HG03139 (cell line): Measurements from ENCODE around the gene MORF4L1.
"Not testable (repeated sequence)": the region's sequence is repeated elsewhere in the genome, so short reads cannot be mapped to it uniquely, and the experiment has no call there.

ENCODE experiments used
- ATAC-seq: cut with Tn5 transposase; IDR thresholded peaks from one replicate; pipeline ENCODE4 v1.9.1; 2021; ENCODE audit not compliant: unreplicated experiment

Gene MORF4L1

GRCh38 chr15:78923480-78924360, 51.0 kb downstream of the MORF4L1 start:
- no peak for ATAC-seq

DNA sequence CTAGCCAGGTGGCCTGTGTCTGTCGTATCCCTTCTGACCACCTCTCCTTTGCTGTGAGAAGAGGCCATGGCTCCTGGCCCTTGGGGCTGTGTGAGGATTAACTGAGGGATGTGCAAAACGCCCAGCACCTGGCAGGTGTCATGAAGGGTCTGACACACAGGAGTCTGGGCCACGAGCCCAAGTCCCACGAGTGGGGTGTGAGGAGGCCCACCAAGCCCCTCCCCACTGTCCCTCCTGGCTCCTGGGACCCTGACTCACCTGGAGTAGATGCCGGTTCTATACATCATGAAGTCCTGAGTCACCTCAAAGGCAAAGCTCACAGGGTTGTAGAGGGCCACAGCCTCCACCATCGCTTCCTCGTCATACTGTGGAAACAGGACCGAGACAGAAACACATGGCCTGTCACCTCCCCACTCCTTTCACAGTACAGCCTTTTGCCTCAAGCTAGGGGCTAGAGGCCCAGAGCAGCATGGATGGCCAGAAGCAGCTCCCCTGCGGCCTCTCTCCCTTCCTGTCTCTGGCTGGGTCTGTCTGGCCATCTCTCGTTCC, 52.5 kb downstream of the MORF4L1 start:
- no peak for ATAC-seq

DNA sequence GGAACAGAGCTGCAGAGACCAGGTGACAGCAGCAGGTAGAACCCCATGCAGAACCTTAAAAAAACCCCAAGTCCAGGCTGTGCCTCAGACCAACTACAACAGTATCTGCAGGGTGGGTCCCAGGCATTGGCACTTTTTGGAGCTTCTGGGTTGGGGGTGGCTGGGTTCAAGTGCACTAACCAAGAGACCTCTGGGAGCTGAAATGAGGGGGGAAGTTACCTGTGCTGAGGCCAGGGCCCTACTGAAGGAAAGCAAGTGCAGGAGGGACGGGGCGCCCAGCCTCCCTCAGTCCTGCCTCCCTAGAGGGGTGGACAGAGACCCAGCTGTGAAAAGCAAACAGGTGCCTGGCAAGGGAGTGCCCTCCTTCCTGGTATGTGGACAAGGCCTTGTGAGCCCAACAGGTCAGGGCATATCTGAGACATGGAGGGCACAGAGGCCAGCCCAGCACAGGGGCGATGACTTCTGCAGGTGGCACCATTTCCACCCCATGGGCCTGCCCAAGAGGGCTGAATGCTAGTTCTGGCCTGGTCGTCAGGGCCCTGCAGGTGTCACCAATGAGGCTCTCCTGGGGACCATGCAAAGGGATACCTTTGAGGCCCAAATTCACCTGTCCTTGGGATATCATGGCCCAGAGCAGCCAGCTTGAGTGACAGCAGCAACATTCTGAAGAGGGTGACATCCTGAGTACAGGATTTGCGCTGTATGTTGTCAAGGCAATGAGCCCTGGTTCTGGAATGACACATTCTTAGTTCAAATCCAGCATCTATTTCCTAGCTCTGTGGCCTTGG, 53.5 kb downstream of the MORF4L1 start:
- ATAC-seq, result no peak

- no peak for ATAC-seq
Observed at GRCh38 chr15:78927077-78927790, 54.5 kb downstream of the MORF4L1 start.

- ATAC-seq, result not testable (repeated sequence)
Observed at GRCh38 chr15:78928176-78928575, 55.5 kb downstream of the MORF4L1 start.

- ATAC-seq, result no peak
Observed at GRCh38 chr15:78928616-78929093, 56.0 kb downstream of the MORF4L1 start.

DNA sequence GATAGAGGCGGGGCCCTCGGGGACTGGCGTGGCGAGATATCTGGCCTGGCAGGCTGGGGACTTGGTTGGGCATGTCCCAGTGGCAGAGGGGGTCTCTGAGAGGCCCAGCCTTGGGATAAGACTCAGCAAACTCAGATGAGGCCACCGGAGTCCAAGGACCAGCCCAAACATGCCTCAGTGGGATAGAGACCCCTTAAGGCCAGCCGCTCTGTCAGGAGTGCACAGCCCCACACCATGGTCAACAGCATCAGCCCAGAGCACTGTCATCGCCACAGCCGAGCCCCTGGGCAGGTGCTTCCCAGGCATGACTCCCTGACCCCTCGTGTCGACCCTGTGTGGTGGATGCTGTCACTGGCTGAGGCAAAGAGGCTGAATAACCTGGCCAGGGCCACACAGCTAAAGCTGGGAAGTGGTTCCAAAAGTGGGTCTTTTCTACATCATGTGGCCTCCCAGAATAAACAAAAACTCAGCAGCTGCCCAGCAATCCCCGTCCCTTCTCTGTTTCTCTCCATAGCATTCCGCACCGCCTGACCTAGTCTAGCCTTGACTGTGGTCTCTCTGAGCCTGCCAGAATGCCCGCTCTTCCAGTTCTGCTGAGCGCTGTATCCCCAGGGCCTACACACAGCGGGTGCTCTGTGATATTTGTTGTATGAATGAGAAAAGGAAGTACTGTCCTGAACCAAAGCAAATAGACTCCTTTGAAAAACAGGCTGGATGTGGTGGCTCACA, 57.0 kb downstream of the MORF4L1 start:
- ATAC-seq, result no peak

- ATAC-seq, result no peak
Observed at GRCh38 chr15:78930577-78931388, 58.1 kb downstream of the MORF4L1 start.

DNA sequence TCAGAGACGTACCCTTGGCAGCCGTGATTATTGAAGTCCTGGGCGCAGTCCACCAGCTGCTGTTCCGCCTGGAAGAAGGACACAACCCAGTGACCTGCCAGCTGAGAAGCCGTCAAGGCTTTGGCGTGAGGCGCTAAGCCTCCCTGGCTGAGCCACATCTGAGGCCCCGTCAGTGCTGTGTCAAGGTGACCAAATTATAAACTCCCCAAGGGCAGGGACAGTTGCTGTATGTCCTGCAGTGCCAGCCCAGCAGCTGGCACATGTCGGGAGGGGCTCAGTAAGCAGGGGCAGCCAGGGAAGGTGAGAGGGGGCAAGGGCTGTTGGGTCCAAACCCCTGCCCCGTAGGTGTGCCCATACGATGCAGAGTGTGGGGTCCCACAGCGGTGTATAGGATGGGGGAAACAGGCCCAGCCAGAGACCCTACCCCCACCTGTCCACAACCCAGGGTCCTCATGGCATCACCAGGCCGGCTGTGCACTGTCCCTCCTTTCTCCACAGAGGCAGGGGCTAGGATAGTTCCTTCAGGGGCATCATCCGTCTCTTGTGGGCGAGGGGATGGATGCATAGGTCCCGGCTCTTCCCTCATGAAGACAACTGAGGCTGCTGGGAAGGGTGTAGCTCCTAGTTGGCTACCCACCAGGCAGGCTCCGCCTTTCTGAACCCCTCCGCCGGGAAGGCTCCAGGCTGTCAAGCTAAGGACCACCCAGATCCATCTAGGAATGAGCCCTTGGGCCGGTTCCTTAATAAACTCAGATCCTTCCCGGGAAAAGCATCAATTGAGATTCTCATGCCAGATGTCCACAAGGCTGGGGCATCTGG, 59.0 kb downstream of the MORF4L1 start:
- ATAC-seq, result no peak

DNA sequence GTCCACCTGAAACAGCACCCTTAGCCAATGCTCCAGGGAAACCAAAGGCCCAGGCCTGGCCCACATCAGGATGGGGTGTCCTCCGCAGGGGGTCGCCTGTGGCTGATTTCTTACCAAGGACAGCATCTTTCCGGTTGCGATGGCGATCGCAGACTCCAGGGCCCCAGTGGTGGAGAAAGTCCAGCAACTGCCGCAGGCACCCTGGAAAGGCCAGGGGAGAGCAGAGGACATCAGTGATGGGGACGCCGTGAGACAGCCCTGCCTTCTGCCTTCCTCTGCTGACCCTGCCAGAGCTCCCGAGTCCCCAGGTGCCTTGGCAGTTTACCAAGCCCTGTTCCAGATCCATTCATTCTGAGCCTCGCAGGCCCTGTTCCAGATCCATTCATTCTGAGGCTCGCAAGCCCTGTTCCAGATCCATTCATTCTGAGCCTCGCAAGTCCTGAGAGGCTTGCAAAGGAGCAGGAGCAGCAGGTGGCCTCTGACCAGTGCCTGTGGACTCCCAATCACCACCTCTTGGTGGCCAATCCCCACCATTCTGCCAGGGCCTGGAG, 59.6 kb downstream of the MORF4L1 start:
- no peak for ATAC-seq

- ATAC-seq, result no peak
Observed at GRCh38 chr15:78933187-78933822, 60.6 kb downstream of the MORF4L1 start.

DNA sequence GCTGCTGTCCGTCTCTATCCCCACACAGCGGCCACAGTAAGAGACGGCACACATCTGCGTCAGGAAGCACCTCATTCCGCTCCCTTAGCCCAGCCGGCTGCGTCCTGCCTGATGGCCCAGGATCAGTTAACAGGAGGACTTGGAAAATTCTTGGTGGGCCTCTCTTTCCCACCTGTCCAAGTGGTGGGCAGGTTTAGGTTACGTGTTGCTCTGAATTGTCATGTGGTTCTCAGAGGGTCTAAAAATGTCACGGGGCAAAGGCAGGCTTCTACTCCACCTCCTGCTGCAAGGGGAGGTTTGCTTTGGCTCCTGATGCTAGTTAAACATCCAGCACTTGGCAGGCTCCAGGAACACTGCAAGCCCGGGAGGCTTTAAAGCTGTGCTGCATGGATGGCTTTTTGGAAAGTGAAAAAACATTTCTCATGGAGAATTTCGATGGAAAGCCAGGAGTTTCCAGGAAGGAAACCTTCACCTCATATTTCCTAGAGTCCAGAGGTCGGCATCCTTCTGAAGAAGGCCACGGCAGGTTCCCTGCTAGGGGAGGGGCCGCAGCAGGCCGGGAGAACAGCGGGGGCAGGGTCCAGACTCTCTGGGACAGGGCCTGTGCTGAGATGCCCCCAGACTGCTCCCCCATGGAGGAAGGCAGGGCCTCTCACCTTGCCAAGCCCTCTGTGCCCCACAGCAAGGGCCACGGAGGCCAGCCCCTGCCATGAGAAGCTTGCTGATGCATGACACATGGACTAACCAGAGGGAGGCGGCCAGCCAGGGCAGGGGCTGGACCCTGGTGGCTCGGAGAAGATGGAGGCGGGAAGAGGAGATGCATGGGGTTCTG, 61.3 kb downstream of the MORF4L1 start:
- no peak for ATAC-seq

DNA sequence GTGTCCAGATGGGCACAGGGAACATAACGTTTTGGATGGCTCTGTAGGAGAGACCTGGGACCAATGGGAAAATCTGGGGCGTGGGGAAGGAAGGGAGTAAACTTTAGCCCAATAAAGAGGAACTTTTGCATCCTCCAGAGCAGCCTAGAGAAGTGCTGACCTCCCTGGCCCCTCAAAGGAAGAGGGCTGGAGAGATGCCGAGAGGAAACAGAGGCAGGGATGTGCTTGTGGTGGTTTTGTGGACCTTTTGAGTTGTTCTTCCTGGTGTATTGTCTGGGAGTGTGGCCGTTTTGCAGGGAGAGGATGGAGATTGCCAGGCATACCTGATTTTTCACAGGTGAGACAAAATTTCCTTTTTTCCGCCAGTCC, 61.9 kb downstream of the MORF4L1 start:
- no peak for ATAC-seq

DNA sequence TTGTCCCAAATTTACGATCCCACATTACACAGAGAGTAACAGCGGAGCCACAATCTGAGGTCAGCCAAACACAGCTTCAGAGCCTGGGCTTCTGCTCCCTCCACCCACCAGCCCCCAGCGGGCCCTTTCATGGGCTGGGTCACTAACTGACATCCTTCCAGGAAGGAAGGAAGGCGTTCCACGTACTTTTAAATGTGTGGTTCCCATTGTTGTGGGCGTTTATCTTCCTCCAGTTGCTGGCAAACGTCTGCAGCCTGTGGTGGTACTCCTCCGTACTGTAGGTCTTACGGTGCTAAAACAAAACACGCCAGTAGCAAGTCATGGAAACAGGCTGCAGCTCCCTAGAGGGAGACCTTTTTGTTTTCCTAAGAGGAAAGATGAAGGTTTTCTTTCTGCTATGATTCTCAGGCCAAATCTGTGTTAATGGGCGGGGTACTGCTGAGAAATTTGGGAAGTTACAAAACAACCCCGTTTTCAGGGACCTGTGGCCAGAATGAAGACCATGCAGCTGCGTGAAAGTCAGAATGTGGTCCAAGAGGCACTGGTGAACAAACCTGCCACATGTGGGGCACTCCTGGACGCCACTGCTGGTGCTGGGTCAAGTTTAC, 64.5 kb downstream of the MORF4L1 start:
- ATAC-seq, result no peak

- peak; percentile 49 for ATAC-seq
Observed at GRCh38 chr15:78938658-78939488, 66.2 kb downstream of the MORF4L1 start.

GRCh38 chr15:78942741-78943140, 70.1 kb downstream of the MORF4L1 start:
- no peak for ATAC-seq
